ENCODE results near the gene ARFGEF3. TPM values are rescaled to one million over a fixed set of nuclear protein-coding genes. Genes with fewer than 3 reads are reported as not detected.

Gene ARFGEF3
- total RNA-seq, 3 donors from 2014 or later, result 10.1 to 24.3 (median 21.1) TPM

GRCh38 chr6:138331984-138332383, 170.2 kb downstream of the ARFGEF3 start:
- H3K36me3 ChIP-seq (ENCODE audit: low read depth), result no peaks in the 10 kb centered on the region
- intact Hi-C loops (cut with DNase I, micrococcal nuclease), result no loop called here
- H3K4me1 ChIP-seq (ENCODE audit: low read depth), result no peaks in the 10 kb centered on the region
- no peak for TF ChIP-seq CTCF (IDR thresholded peaks at IDR 0.05)
- no peak overlapping the region for H3K4me3 ChIP-seq
- DNase-seq (no peak), ATAC-seq (no peak)
- H3K9me3 ChIP-seq, result no peaks in the 10 kb centered on the region

DNA sequence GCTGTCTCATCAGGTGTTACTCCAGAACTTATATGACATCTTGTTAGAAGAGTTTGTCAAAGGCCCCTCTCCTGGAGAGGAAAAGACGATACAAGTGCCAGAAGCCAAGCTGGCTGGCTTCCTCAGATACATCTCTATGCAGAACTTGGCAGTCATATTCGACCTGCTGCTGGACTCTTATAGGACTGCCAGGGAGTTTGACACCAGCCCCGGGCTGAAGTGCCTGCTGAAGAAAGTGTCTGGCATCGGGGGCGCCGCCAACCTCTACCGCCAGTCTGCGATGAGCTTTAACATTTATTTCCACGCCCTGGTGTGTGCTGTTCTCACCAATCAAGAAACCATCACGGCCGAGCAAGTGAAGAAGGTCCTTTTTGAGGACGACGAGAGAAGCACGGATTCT, 172.3 kb downstream of the ARFGEF3 start:
- no peak overlapping the region for H3K4me3 ChIP-seq
- H3K36me3 ChIP-seq (ENCODE audit: low read depth), result no peaks in the 10 kb centered on the region
- H3K4me1 ChIP-seq (ENCODE audit: low read depth), result no peaks in the 10 kb centered on the region
- intact Hi-C loops (cut with DNase I, micrococcal nuclease), result no loop called here
- DNase-seq (no peak), ATAC-seq (no peak)
- H3K9me3 ChIP-seq, result no peaks in the 10 kb centered on the region
- no peak for TF ChIP-seq CTCF (IDR thresholded peaks at IDR 0.05)

DNA sequence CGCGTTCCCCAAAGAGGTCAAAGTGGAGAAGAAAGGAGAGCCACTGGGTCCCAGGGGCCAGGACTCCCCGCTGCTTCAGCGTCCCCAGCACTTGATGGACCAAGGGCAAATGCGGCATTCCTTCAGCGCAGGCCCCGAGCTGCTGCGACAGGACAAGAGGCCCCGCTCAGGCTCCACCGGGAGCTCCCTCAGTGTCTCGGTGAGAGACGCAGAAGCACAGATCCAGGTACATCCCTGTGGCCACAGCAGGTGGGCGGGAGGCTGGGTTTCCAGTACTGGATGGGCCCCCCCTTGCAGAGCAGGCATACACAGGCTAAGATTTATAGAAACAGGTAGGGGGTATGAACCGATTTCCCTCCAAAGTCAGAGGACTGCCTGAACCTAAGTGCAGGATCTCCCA, 173.2 kb downstream of the ARFGEF3 start:
- Histone ChIP-seq H3K36me3 (ENCODE audit: low read depth) (no peaks in the 10 kb centered on the region), H3K4me3 (no peak overlapping the region), H3K9me3 (no peaks in the 10 kb centered on the region), H3K4me1 (ENCODE audit: low read depth) (no peaks in the 10 kb centered on the region)
- intact Hi-C loops (cut with DNase I, micrococcal nuclease), result no loop called here
- TF ChIP-seq CTCF (IDR thresholded peaks at IDR 0.05), result no peak
- no peak for ATAC-seq
- DNase-seq, result no peak

- H3K9me3 ChIP-seq, result no peaks in the 10 kb centered on the region
- no peak for ATAC-seq
- no peak for DNase-seq
- intact Hi-C loops (cut with DNase I, micrococcal nuclease), result no loop called here
- H3K4me3 ChIP-seq, result no peak overlapping the region
- H3K4me1 ChIP-seq (ENCODE audit: low read depth), result no peaks in the 10 kb centered on the region
- H3K36me3 ChIP-seq (ENCODE audit: low read depth), result no peaks in the 10 kb centered on the region
- TF ChIP-seq CTCF (IDR thresholded peaks at IDR 0.05), result no peak
Observed at GRCh38 chr6:138336221-138336620, 174.5 kb downstream of the ARFGEF3 start.

DNA sequence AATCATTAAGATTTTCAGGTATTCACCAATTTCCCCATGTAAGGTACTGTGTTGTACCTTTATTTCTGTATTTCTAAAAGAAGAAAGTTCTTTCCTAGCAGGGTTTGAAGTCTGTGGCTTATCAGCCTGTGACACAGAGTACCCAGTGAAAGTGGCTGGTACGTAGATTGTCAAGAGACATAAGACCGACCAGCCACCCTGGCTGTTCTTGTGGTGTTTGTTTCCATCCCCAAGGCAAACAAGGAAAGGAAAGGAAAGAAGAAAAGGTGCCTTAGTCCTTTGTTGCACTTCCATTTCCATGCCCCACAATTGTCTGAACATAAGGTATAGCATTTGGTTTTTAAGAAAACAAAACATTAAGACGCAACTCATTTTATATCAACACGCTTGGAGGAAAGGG, 175.3 kb downstream of the ARFGEF3 start:
- no peaks in the 10 kb centered on the region for H3K4me1 ChIP-seq (ENCODE audit: low read depth)
- intact Hi-C loops (cut with DNase I, micrococcal nuclease), result no loop called here
- ATAC-seq (no peak), DNase-seq (no peak)
- no peaks in the 10 kb centered on the region for H3K9me3 ChIP-seq
- H3K4me3 ChIP-seq, result no peak overlapping the region
- H3K36me3 ChIP-seq (ENCODE audit: low read depth), result no peaks in the 10 kb centered on the region
- TF ChIP-seq CTCF (IDR thresholded peaks at IDR 0.05), result no peak

GRCh38 chr6:138339024-138339423, 177.3 kb downstream of the ARFGEF3 start:
- intact Hi-C loops (cut with DNase I, micrococcal nuclease), result no loop called here
- no peak for DNase-seq
- Histone ChIP-seq H3K36me3 (ENCODE audit: low read depth) (no peaks in the 10 kb centered on the region), H3K4me1 (ENCODE audit: low read depth) (no peaks in the 10 kb centered on the region), H3K9me3 (no peaks in the 10 kb centered on the region), H3K4me3 (no peak overlapping the region)
- no peak for TF ChIP-seq CTCF (IDR thresholded peaks at IDR 0.05)
- ATAC-seq, result no peak

Data from mucosa of descending colon (tissue), 3 donors.